GM21786 (cell line): ENCODE data around the gene CACNB2.

Source experiments
- ATAC-seq: cut with Tn5 transposase; IDR thresholded peaks from one replicate; pipeline ENCODE4 v1.9.1; 2021; ENCODE audit not compliant: unreplicated experiment

CACNB2 gene

GRCh38 chr10:18278181-18278580, 138.0 kb downstream of the CACNB2 start:
- no peak for ATAC-seq

DNA sequence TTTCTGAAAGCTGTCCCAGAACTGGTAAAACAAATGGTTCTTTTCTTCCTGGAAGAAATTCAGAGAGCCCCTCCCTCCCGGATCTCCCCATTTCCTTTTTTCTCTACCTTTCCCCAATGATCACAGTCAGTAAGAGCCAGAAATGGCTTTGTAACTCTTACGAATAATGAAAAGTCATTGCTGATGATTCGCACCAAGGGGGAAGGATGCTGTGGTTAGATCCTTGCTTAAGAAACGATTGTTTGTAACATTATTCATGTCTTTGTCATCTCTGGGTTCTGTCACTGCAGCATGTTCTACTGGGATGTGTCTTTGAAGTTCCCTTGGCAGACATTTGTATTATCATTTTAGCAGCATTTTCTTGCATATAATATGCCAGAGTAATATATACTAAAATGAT, 138.9 kb downstream of the CACNB2 start:
- no peak for ATAC-seq

GRCh38 chr10:18282094-18282493, 141.9 kb downstream of the CACNB2 start:
- ATAC-seq, result no peak

- no peak for ATAC-seq
Observed at GRCh38 chr10:18290651-18291313, 150.6 kb downstream of the CACNB2 start.

DNA sequence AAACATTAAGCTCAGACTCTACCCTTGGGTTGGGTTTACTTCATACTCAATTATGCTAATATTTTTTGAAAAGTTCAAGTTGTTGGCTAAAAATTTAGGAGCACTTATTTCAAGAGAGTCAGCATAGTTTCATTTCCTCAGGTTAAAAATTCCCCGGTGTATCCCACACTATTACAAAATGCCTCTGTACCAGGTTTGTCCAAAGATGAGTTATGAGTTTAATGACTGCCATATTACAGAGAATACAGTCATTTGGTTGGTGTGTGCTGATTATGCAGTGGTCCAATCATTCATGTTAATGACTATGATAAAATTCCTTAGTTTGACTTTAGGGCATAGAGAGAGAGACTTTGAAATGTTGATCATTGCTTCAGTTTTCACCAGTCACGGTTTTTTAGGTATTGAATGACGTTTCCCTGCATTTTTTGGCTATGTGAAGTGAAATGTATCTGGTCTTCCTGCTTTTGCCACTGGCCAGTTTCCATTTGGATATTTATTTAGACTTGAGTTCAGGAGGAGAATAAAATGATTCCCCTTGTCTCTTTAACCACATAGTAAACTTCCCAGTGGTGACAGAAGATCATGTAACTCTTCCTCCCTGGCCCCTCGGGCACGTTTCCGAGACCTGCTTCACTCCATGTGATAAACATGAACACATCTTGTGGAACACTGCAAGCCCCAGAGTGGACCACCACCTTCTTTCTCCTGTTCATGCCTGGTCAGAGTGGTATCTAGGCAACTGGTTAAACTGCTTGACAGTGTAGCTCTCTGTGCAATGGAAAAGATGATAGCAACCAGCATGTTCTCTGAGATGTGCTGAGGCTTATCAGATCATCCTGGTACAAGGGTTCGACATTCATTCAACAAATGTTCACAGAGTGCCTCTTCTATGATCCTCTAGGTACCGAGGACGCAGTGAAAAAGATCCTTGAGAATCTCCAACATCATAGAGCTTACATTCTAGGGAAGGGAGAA, 153.6 kb downstream of the CACNB2 start:
- no peak for ATAC-seq

DNA sequence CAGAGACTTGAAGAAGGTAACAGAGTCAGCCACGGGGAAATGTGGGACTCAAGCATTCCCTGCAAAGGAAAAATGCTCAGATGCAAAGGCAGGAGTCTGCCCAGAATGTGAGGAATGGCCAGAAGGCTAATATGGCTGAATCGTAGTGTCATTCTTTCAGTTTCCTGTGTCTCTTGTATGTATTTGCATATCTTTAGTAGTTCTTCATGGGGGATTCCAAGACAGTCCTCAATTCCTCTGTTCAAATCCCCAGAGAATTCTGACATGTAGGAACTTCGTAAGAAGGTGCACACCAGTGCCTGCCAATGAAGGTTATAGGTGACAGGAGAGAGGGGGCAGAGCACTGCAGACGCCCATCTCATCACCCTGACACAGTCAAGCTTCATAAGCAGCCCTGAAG, 154.4 kb downstream of the CACNB2 start:
- ATAC-seq, result no peak

- no peak for ATAC-seq
Observed at GRCh38 chr10:18297659-18298058, 157.4 kb downstream of the CACNB2 start.

DNA sequence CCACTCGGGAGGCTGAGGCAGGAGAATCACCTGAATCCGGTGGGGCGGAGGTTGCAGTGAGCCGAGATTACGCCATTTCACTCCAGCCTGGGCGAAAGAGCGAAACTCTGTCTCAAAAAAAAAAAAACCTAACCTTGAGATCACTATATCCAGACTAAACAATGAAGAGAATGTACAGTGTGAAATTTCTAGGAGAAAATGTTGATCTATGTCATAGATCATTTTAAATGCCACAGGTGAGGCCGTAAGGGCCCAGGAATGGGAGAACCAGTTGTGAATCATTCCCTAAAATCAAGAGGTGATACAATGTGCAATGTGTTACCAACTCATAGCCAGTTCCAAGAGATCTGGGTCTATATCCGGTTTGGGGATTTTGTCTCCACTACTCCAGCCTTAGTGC, 158.0 kb downstream of the CACNB2 start:
- no peak for ATAC-seq

- no peak for ATAC-seq
Observed at GRCh38 chr10:18303851-18304801, 163.9 kb downstream of the CACNB2 start.

GRCh38 chr10:18306031-18306430, 165.8 kb downstream of the CACNB2 start:
- no peak for ATAC-seq

- no peak for ATAC-seq
Observed at GRCh38 chr10:18308600-18308999, 168.4 kb downstream of the CACNB2 start.

- ATAC-seq, result no peak
Observed at GRCh38 chr10:18310761-18311160, 170.5 kb downstream of the CACNB2 start.

GRCh38 chr10:18312374-18313139, 172.3 kb downstream of the CACNB2 start:
- peak; percentile 87 for ATAC-seq

GRCh38 chr10:18313140-18313530, 172.9 kb downstream of the CACNB2 start:
- ATAC-seq, result no peak

DNA sequence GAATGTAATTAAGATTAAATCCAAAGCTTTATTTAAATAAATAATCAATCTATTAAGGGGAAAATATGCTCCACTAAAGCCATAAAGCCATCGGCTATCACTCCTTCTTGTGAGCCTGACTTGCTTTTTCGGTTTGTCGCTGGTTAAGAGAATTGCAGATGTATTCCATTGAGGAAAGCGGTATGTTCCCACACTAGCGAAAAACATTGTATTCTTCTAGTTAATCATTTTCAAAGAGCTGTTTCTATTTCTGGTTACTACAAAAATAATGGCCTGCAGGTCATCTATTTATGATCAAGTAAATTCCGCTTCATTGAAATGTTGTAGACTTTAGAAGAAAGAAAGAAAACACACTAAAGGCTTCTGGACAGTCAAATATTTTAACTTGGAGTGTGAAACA, 173.4 kb downstream of the CACNB2 start:
- ATAC-seq, result no peak

DNA sequence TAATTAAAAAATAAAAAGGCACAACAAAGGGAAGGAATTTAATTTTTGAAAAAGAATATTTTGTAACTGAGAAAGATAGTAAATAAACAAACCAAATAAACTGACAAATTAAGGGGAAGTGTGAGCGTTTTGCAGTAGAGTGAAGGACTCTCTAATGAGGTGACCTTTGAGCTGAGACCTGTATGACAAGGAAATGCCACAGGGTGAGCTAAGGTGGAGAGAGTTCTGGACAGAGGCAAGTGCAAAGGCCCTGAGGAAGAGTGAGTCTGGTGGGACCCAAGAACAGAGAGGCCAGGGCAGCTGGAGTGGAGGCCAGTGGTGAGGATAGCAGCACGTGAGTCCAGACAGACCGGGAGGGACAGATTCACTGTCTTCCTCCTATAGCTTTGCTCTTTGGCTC, 179.4 kb downstream of the CACNB2 start:
- ATAC-seq, result no peak

- ATAC-seq, result no peak
Observed at GRCh38 chr10:18321371-18321770, 181.1 kb downstream of the CACNB2 start.

GRCh38 chr10:18323916-18324315, 183.7 kb downstream of the CACNB2 start:
- ATAC-seq, result no peak

GRCh38 chr10:18325410-18325809, 185.2 kb downstream of the CACNB2 start:
- ATAC-seq, result no peak

GRCh38 chr10:18325889-18326531, 185.8 kb downstream of the CACNB2 start:
- ATAC-seq, result no peak
